HG03457 (cell line): Measurements from ENCODE around the gene PAX7.

Experiments used
- ATAC-seq: cut with Tn5 transposase; IDR thresholded peaks from one replicate; pipeline ENCODE4 v1.9.1; 2021; ENCODE audit warnings: moderate number of reproducible peaks; ENCODE audit not compliant: unreplicated experiment

Gene PAX7

DNA sequence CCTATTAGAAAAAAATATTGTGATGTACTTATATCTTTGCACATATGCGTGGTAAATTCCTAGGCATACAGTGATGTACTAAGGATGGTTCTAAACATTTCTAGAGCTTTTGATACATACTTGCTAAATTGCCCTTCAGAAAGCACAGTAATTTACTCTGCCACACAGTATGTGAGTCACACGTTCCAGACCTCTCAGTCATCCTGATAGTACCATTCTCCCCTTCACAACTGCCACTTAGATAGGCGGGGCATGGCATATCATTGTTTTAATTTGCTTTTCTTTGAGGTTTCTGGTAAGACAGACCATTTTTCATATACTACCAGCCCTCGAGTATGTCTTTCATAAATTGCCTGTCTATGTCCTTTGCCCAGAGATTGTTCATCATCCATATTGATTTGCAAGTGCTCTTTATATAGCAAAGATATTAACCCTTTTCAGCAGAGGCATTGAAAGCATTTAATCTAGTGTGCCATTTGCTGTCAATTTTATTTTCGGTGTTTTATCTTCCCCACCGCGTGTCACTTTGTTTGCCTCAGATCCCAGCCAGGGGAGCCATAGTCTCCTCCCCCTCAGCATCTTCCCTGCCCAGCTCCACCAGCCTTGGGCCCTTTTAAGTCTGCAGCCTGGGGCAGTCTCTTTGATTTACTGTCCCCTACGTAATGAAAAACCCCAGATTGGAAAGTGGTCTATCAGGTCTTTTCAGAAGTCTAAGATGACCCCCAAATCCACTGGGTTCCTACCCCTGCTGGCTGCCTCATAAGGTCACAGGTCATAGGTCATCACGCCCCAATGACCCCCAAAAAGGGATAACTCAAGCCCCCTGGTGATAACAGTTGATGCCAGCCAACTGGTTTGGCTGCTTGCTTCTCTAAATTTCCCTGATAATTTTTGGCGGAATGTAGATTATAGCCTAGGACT lies 11.8 kb upstream of the PAX7 start:
- ATAC-seq, result no peak

DNA sequence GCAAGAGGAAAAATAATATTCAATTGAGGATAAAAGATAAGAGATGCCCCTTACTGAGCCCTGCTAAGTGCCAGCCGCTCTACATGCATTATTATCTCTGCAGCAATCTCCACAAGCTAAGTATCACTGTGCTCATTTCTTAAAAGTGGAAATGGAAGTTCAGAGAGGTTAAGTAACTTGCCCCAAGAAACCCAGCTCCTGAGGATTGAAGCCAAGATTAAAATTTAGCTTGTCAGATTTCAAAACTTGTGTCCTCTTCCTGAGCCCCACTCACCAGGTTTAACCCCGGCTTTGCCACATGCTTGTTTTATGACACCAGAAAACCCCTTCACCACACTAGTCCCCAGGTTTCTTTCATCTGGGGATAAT lies 11.2 kb upstream of the PAX7 start:
- ATAC-seq, result no peak

DNA sequence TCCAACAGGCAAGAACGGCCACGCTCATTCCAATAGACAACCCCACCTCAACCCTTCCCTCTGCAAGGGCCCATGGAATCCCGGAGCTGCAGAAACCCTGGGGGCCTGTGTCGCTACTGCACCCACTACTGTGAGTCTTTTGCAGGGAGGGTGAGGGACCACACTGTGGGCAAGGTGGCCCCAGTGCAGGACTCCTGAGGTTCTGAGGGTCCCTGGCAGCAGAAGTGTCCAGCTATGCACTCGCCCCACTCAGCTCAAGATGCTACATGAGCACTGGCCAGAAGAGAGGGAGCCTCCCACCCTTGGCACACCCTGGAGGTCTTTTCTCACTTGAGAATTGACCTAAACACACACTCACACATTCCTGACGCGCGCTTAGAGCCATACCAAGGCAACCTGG lies 2.1 kb upstream of the PAX7 start:
- ATAC-seq, result no peak

DNA sequence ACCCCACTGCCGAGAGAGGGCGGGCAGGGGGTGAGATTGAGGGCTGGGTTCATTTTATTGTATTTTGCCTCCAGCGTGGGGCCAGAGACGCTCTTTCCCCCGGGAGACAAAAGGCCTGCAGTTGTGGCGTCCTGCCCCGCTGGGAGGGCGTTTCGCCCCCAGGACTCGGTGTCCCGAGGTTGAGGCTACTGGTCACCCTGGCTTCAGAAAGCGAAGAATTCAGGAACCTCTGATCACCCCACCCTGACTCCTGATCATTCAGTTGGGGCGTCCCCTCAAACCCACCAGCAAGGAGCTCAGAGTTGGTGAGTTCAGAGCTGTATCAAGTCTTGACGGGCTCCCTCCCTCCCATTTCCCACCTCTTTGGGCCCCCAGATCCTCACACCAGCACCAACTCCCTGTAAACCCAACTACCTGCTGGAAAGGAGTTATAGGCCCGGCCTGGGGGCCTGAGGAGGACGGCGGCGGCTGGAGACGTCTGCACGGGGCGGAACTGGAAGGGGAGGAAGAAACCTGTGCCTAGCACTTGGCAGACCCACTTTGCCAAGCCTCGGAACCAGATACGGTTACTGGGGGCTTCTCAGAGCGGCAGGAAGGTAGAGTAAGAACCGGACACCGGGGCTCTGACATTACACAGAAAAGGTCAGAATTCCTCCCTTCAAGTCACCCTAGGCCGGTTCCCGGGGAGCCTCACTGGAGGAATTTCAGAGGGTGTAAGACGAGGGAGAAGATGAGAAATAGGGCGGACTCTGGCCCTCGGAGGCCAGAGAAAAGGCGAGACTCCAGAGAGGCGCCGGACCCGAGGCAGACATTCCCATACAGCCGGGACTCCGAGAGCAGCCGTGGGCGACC lies 761 bp upstream of the PAX7 start:
- ATAC-seq, result no peak

DNA sequence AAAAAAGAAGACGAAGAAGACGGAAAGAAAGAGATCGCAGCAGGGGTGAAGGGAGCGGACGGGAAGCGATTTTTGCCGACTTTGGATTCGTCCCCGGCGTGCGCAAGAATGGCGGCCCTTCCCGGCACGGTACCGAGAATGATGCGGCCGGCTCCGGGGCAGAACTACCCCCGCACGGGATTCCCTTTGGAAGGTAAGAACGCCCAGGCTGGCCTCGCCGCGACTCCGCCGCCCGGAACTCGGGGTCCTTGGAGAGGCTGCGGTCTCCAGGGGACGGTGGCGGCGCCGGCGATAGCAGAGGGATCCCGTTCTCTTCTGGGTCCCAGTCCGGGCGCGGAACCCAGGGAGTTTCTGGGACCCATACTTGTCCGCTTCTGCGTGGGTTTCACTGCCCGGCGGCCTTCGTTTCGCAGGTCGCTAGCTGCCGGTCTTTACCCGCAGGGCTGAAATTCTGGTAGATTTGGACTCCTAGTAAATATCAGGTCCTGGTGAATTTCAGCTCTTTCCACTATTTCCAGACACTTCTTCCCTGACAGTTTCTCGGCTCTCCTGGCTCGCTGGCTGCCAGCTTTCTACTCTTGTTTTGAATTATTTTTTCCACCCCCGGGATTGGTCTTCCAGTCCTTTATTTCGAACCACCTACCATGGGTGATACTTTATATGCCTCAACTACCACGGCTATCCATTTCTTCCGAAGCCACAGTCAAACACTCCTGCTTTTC lies 1.0 kb downstream of the PAX7 start:
- no peak for ATAC-seq

DNA sequence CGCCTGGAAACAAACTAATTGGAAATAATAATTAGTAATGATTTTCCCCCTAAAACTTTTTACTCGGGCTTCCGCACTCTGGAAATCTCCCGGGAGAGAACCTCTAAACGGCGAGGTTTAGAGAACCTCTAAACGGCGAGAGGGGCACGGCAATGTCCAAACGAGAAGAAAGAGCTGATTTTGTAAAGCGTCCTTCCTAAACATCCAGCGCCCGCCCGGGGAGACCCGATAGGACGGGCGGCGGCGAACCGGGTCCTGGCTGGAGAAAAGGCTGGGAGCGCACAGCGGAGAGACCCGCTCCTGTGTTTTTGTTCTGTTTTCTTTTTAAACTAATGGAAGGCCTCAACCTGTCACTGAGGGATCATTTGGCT lies 1.6 kb downstream of the PAX7 start:
- ATAC-seq, result no peak

DNA sequence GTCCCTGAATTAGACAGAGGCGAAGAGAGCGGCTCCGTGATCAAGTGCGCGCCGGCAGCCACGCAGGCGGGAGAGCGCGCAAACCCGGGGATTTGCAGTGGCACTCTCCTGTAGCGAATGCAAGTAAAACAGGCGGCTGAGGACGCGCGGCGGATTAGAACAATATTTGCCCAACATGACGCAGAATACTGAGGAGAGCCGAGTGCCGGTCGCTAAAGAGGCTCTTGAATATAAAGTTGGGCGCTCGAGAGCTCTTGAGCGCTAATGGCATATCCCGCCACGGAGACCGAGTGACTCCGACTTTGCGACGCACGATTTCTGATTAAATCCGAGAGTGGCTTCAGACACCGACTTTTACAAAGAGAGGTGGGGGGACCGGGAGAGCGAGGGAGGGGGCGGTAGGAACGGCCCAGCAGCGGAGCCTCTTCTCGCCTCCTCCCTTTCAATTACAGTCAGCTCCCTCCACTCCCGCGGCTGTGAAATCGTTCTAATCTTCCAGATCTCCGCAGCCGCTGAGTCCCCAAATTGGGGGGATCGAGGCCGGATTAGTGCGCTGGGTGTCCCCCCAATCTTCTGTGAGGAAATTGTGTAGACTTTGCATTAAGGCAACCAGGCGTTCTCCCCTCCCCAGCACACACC lies 2.3 kb downstream of the PAX7 start:
- ATAC-seq, result no peak

DNA sequence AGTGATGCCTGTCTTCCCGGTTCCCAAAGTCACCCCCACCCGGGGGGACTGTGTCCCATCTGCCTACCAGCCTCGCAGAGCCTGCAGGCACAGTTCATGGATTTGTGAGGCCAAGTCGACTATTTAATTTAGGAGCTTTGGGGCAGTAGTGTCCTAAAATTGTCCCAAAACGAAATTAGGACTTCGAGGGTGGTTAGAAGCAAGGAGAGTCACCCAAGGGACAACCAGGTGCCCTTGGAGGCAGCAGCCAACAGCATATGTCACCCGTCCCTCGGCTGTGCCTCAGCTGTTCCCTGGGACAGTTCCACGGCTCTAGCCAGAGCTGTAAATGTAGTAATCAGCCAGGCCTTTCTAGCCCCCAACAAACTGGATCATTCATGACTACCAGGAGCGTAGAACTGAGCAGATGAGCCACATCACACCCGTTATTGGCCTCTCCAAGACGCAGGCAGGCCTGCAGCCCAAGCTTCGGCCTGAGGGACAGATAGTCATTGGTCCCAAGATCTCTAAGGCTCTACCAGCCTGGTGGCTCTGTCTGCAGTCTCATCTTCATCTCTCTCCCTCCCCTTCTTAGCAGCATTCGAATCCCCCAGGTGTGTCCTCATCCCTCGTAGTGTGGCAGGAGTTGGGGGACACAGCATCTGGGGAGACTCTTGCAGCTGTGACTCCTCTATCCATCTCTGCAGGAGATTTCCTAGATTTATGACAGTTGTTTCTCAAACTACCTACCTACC lies 2.9 kb downstream of the PAX7 start:
- no peak for ATAC-seq

DNA sequence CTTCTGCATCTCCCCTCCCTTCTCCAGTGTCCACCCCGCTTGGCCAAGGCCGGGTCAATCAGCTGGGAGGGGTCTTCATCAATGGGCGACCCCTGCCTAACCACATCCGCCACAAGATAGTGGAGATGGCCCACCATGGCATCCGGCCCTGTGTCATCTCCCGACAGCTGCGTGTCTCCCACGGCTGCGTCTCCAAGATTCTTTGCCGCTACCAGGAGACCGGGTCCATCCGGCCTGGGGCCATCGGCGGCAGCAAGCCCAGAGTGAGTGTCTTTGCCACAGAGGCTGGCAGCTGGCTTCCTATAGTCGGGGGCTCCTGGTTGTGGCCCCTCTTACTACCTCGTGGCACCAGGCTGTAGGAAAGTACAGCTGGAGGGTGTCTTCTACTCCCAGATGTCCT lies 3.6 kb downstream of the PAX7 start:
- ATAC-seq, result no peak

DNA sequence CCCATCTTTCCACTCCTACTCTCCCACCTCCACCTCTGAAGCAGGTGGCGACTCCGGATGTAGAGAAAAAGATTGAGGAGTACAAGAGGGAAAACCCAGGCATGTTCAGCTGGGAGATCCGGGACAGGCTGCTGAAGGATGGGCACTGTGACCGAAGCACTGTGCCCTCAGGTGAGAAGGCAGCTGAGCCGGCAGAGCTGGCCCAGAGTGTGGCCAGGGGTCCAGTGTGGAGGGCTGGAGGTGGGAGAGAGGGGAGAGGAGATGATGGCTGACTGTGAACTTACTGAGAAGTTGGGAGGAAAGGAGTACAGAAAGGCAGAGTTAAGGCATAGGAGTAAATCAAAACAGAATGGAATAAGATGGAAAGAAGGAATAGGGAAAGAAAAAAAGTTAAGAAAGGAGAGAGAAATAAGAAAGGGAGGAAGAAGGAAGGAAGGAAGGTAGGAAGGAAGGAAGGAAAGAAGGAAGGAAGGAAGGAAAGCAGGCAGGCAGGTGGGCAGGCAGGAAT lies 4.5 kb downstream of the PAX7 start:
- ATAC-seq, result no peak

DNA sequence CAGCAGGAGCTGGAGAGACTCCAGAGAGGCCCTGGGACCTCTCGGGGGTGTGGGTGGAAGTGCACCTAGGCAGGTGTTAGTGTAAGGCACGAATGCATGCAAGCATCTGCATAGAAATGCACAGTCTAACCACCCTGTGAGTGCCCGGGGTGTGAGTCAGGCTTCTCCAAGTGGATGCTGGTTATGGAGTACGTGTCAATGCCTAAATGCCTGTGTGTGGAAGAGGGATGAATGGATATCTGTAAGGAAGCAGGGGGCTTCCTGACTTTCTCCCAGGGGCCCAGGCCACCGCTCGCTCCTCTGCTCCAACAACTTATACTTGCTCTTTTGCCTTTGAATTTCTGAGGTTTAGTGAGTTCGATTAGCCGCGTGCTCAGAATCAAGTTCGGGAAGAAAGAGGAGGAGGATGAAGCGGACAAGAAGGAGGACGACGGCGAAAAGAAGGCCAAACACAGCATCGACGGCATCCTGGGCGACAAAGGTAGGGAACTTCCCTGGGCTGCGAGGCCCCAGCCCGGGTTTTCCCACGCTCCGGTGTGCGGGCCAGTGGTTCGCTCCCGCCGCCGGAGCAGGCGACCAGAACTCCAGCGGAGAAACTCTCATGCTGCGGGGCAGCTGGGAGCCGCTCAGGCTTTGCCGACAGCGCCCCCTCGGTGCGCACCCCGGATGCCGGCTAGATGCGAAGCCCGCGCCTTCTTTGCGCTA lies 5.4 kb downstream of the PAX7 start:
- ATAC-seq, result no peak

DNA sequence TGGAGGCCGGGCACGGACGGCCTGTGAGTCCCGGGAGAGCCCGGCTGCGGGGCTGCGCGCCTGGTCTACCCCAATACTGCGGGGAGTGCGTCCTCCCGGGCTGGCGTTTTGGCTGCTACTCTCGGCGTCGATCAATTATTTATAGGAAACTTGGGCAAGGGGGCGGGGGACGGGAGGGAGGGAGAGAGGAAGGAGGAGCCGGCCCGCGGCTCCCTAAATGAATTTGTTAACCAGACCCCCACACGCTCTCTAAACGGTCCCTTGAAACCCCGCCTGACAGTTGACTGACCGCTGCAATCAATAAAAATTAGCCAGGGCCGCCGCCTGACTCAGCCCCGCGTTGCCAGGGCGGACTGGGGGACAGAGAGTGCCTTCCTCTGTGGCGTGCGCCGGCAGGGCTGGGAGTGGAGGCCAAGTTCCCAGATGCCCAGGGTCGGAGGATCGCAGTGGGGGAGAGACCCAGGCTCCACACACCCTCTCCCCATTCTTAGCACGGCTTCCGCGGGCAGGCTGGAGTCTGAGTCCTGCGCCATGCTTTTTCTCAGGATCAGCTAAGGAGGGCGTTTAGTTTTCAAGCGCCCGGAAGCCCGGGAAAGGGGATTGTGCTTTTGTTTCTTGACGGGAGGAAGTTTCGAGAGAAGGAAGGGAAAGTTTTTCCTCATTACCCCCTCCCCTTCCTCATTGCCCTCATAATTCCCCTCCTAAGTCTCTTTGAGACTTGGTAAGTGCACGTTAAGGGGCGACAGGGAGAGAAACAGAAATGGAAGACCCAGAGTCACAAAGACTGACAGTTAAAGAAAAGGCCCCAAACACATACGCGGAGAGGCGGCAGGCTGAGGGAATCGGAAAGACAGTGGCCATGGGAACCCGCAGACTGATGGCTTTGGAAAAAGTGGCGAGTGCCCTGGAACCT lies 6.2 kb downstream of the PAX7 start:
- ATAC-seq, result no peak

DNA sequence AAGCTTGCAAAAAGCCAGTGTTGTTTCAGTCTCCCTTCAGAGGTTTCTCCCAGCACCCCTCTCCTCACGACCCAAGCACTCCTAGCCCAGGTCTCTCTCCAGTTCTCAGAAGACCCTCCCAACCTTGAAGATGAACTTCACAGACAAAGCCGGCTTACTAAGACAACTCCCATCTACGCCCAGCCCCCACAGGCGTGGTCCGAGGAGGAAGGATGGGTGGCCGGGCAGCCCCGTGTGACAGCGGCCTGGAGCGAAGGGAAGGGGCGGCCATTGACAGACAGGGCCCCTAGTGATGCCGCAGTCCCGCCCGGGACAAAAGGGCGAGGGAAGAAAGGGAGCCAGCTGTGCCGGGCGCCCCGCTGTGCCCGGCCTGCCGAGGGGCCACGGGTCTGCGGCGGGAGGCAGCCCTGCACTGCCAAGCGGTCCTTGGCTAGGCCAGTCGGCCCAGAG lies 6.9 kb downstream of the PAX7 start:
- ATAC-seq, result no peak

DNA sequence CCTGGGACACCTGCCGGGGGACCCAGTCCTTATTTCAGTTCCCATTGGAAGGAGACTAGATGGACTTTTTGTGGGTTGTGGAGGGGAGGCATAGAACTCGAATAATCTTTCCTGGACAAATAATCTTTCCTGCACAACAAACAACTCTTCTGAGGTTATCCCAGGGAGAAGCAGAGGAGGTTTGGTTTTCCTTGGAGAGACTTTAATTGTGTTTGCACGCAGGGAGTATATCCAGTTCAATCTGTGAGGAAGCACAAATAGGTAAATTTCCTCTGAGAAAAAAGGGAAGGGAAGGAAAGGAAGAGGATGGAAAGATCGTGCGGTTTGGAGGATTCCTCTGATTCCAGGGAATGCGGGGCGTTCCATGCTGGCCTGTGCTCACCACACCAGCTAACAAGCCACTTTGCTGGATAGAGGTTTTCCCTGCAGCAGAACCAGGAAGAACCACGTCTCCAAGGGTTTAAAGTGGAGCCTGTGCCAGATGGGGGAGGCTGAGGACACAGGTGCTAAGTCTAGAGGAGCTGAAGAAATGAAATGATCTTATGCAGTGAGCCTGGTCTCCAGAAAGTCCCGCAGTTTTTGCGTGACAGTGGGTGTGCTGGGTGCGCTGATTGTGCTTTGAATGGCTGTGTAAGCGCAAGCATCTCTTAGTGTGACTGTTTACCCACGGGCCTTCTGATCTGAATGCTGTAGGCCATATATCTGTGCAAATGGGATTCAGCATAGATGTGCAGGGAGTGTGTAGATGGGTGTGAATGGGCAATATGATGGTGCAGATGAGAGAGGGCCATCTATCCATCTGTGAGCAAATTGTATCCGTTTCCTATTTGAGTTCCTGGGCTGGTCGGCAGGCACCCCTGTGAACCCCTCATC lies 7.6 kb downstream of the PAX7 start:
- ATAC-seq, result no peak

DNA sequence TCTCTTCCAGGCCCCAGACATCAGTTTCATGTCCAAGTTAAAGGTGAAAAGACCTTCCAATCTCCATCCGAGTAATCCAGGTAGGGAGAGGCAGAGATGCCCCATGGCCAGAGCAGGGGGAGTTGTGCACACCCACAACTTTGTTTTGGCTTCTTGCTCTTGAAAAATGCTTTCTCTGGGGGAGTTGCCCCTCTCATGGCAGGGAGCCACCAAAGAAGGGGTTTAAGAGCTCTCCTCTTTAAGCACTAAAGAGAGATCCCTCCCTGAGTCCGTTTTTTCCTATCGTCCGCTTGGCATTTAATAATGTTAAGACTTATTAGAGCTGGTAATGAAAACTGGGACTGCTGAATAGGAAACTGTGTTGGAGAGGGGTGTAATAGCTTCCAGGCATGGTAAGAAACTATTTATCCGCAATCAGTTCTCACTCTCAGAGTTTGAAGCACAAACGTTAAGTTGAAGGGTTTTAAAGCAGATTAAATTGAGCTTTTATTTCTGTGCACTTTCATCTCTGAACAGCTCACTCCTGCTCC lies 8.3 kb downstream of the PAX7 start:
- ATAC-seq, result no peak

DNA sequence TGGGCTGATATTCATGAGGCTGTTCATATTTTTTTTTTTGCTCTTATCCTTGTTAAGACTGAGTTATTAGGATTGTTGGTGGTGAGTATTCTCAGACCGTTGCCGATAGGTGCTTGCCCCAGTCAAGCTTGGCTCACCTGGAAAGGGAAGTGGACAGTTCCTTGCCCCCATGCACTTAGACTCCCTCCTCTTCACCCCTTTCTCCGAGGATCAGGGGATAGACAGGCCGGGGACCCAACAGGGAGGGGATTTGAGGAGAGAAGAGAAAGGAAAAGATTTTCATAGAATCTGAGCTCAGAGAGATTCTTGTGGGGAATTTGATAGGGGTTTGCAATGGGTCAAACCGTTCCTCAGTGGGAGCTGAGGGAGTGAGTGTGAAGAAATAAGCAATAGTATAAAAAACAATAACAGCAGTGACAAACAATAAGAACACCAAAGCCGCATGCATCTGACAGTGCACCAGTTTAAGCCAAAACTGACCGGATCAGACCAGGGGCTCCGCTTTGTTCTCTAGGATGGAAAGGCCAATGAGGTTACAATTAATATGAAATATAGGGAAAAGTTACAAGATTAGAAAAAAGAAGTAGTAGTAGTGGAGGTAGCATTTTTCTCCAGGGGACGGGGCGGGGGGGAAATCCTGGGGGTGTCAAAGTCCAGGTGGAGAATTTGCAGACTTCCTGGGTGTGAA lies 8.9 kb downstream of the PAX7 start:
- no peak for ATAC-seq
